ENCODE measurements around the gene EPHA10.

DNA sequence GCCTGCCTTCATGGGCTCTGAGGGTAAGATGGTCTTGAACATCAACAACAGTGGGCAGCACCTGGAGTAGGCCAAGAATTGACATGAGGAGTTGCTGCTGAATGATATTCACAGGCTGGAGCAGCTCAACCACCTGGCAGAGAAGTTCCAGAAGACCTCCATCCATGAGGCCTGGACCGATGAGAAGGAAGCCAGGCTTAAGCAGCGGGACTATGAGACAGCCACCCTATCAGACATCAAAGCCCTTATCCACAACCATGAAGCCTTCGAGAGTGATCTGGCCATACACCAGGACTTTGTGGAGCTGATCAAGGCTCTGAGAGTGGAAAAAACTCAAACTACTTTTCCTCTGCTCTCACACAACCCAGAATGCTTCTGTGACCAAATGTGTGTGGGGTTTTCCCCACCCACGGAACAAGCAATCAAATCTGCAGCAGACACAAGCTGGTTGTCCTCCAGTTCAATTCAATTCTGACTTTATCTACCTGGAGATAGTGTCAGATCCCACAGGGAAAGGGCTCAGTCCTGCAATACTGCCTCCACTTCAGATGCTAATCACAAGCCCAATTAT is 12.1 kb upstream of the EPHA10 start:
- TF ChIP-seq, protein P1, sequence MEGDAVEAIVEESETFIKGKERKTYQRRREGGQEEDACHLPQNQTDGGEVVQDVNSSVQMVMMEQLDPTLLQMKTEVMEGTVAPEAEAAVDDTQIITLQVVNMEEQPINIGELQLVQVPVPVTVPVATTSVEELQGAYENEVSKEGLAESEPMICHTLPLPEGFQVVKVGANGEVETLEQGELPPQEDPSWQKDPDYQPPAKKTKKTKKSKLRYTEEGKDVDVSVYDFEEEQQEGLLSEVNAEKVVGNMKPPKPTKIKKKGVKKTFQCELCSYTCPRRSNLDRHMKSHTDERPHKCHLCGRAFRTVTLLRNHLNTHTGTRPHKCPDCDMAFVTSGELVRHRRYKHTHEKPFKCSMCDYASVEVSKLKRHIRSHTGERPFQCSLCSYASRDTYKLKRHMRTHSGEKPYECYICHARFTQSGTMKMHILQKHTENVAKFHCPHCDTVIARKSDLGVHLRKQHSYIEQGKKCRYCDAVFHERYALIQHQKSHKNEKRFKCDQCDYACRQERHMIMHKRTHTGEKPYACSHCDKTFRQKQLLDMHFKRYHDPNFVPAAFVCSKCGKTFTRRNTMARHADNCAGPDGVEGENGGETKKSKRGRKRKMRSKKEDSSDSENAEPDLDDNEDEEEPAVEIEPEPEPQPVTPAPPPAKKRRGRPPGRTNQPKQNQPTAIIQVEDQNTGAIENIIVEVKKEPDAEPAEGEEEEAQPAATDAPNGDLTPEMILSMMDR (IDR thresholded peaks at IDR 0.05 in 4 of 5, conservative IDR thresholded peaks at IDR 0.05 in 1 of 5): no peak
- no peak for TF ChIP-seq POLR2A (IDR thresholded peaks at IDR 0.05)
